Measurements from ENCODE around the gene ADAMTS2.

The ADAMTS2 gene

GRCh38 chr5:179239256-179240135 lies 105.8 kb downstream of the ADAMTS2 start:
- no peaks in the 10 kb centered on the region for H3K4me1 ChIP-seq (ENCODE audit: insufficient read depth, low read length)
- TF ChIP-seq EZH2 (IDR thresholded peaks at IDR 0.05; ENCODE audit: borderline replicate concordance, low read depth, low read length, severe bottlenecking), result no peak
- TF ChIP-seq CTCF (IDR thresholded peaks at IDR 0.05; ENCODE audit: borderline replicate concordance, extremely low read depth, low read length, poor library complexity, severe bottlenecking), result no peak
- H2AFZ ChIP-seq (ENCODE audit: low read depth, low read length), result no peak overlapping the region
- ATAC-seq (ENCODE audit: insufficient read depth, low read depth), result no peak
- H3K9ac ChIP-seq (ENCODE audit: low read depth, low read length), result no peak overlapping the region
- peaks cover 3% of the 10 kb centered on the region for H3K9me3 ChIP-seq (ENCODE audit: insufficient read depth, low read length, severe bottlenecking)
- H3K36me3 ChIP-seq (ENCODE audit: insufficient read depth, low read length), result no peaks in the 10 kb centered on the region
- no peak overlapping the region for H3K4me3 ChIP-seq (ENCODE audit: low read depth in 1 of 2, low read length in 2 of 2)
- H3K27ac ChIP-seq (ENCODE audit: low read length), result no peak overlapping the region
- no peaks in the 10 kb centered on the region for H3K27me3 ChIP-seq (ENCODE audit: insufficient read depth, low read length, poor library complexity)
- no peak for DNase-seq
- H3K79me2 ChIP-seq (ENCODE audit: insufficient read depth, low read length), result no peaks in the 10 kb centered on the region
- H3K4me2 ChIP-seq (ENCODE audit: insufficient read depth, low read length), result no peak overlapping the region
- H4K20me1 ChIP-seq (ENCODE audit: insufficient read depth, low read length), result no peaks in the 10 kb centered on the region

- DNase-seq, result no peak
- H4K20me1 ChIP-seq (ENCODE audit: insufficient read depth, low read length), result no peaks in the 10 kb centered on the region
- peaks cover 3% of the 10 kb centered on the region for H3K9me3 ChIP-seq (ENCODE audit: insufficient read depth, low read length, severe bottlenecking)
- H3K79me2 ChIP-seq (ENCODE audit: insufficient read depth, low read length), result no peaks in the 10 kb centered on the region
- no peak overlapping the region for H3K4me2 ChIP-seq (ENCODE audit: insufficient read depth, low read length)
- ATAC-seq (ENCODE audit: insufficient read depth, low read depth), result no peak
- no peak overlapping the region for H3K27ac ChIP-seq (ENCODE audit: low read length)
- no peak overlapping the region for H2AFZ ChIP-seq (ENCODE audit: low read depth, low read length)
- no peaks in the 10 kb centered on the region for H3K4me1 ChIP-seq (ENCODE audit: insufficient read depth, low read length)
- H3K9ac ChIP-seq (ENCODE audit: low read depth, low read length), result no peak overlapping the region
- no peaks in the 10 kb centered on the region for H3K36me3 ChIP-seq (ENCODE audit: insufficient read depth, low read length)
- H3K27me3 ChIP-seq (ENCODE audit: insufficient read depth, low read length, poor library complexity), result no peaks in the 10 kb centered on the region
- no peak for TF ChIP-seq CTCF (IDR thresholded peaks at IDR 0.05; ENCODE audit: borderline replicate concordance, extremely low read depth, low read length, poor library complexity, severe bottlenecking)
- TF ChIP-seq EZH2 (IDR thresholded peaks at IDR 0.05; ENCODE audit: borderline replicate concordance, low read depth, low read length, severe bottlenecking), result no peak
- no peak overlapping the region for H3K4me3 ChIP-seq (ENCODE audit: low read depth in 1 of 2, low read length in 2 of 2)
Observed at GRCh38 chr5:179238628-179238970, 106.7 kb downstream of the ADAMTS2 start.

GRCh38 chr5:179237770-179238627 lies 107.3 kb downstream of the ADAMTS2 start:
- Histone ChIP-seq H3K27me3 (ENCODE audit: insufficient read depth, low read length, poor library complexity) (no peaks in the 10 kb centered on the region), H2AFZ (ENCODE audit: low read depth, low read length) (no peak overlapping the region), H3K27ac (ENCODE audit: low read length) (no peak overlapping the region), H4K20me1 (ENCODE audit: insufficient read depth, low read length) (no peaks in the 10 kb centered on the region), H3K9me3 (ENCODE audit: insufficient read depth, low read length, severe bottlenecking) (peaks cover 3% of the 10 kb centered on the region), H3K4me2 (ENCODE audit: insufficient read depth, low read length) (no peak overlapping the region), H3K4me3 (ENCODE audit: low read depth in 1 of 2, low read length in 2 of 2) (no peak overlapping the region), H3K9ac (ENCODE audit: low read depth, low read length) (no peak overlapping the region), H3K36me3 (ENCODE audit: insufficient read depth, low read length) (no peaks in the 10 kb centered on the region), H3K4me1 (ENCODE audit: insufficient read depth, low read length) (no peaks in the 10 kb centered on the region), H3K79me2 (ENCODE audit: insufficient read depth, low read length) (no peaks in the 10 kb centered on the region)
- no peak for TF ChIP-seq CTCF (IDR thresholded peaks at IDR 0.05; ENCODE audit: borderline replicate concordance, extremely low read depth, low read length, poor library complexity, severe bottlenecking)
- TF ChIP-seq EZH2 (IDR thresholded peaks at IDR 0.05; ENCODE audit: borderline replicate concordance, low read depth, low read length, severe bottlenecking), result no peak
- no peak for DNase-seq
- no peak for ATAC-seq (ENCODE audit: insufficient read depth, low read depth)

Data from DND-41 (cell line).